ENCODE data around the gene SLC44A4.

The SLC44A4 gene

GRCh38 chr6:31836047-31836473 lies 42.7 kb downstream of the SLC44A4 start:
- peak overlapping the region; percentile 99 for H3K9ac ChIP-seq (ENCODE audit: low read length)
- H3K27ac ChIP-seq (ENCODE audit: low read length), result peak overlapping the region; percentile 88
- no peak for TF ChIP-seq EZH2phosphoT487 (IDR thresholded peaks at IDR 0.05; ENCODE audit: low read depth)
- TF ChIP-seq CTCF (IDR thresholded peaks at IDR 0.05; ENCODE audit: low read depth, low read length), result no peak
- peaks cover 44% of the 10 kb centered on the region for H3K79me2 ChIP-seq (ENCODE audit: low read length)
- H3K9me3 ChIP-seq (ENCODE audit: insufficient read depth, low read length), result no peaks in the 10 kb centered on the region
- peaks cover 48% of the 10 kb centered on the region for H3K36me3 ChIP-seq (replicated peaks; ENCODE audit: low read depth, low read length)
- H2AFZ ChIP-seq (ENCODE audit: low read depth, low read length), result no peak overlapping the region
- peak overlapping the region; percentile 97 for H3K4me2 ChIP-seq (ENCODE audit: low read length)
- H4K20me1 ChIP-seq (ENCODE audit: insufficient read depth, low read length), result peaks cover 12% of the 10 kb centered on the region
- H3K4me1 ChIP-seq (ENCODE audit: low read length), result peaks cover 29% of the 10 kb centered on the region
- H3K4me3 ChIP-seq (ENCODE audit: low read length), result peak overlapping the region; percentile 98
- no peaks in the 10 kb centered on the region for H3K27me3 ChIP-seq (ENCODE audit: low read depth, low read length)

DNA sequence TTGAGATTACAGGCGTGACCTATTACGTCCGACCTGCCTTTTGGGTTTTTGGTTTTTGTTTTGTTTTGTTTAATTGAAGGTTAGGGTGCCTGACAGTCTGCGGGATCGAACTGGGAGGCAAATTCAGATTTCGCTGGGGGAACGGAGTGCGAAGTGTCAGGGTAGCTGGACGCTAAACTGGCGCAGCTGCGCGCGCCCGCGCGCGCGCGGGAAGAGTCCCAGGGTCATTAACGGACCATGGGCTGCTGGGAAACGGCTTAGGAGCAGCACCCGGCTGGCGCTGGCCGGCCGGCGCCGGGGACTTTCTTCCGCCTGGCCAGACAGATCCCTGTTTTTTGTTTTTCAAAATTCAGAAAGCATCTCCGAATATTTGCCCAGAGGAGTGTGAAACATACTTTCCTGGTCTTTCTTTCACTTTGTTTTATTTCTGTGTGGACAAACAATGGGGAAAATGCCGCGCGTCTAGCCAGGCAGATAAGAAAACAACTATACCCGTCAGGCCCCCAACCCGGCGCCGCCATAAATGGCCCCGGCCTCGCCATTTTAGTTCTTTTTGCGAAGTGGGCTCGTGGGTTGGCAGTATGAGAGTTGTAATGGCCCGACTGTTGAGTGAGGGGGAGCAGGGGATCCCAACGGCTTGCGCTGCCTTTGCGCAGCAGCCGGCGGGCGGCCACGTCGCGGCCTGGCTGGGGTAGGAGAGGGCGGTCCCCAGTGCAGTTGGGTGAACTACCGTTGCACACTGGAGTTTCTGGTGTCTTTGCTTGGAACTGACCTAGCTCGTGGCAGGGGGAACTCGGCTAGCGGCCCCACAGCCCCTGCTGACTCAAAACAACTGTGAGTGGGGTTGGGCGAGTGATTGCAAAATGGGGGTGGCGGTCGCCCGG lies 44.2 kb downstream of the SLC44A4 start:
- H3K9me3 ChIP-seq (ENCODE audit: insufficient read depth, low read length), result no peaks in the 10 kb centered on the region
- H3K27me3 ChIP-seq (ENCODE audit: low read depth, low read length), result no peaks in the 10 kb centered on the region
- no peak for TF ChIP-seq EZH2phosphoT487 (IDR thresholded peaks at IDR 0.05; ENCODE audit: low read depth)
- no peak for TF ChIP-seq CTCF (IDR thresholded peaks at IDR 0.05; ENCODE audit: low read depth, low read length)
- H3K4me1 ChIP-seq (ENCODE audit: low read length), result peaks cover 33% of the 10 kb centered on the region
- peaks cover 44% of the 10 kb centered on the region for H3K79me2 ChIP-seq (ENCODE audit: low read length)
- peaks cover 12% of the 10 kb centered on the region for H4K20me1 ChIP-seq (ENCODE audit: insufficient read depth, low read length)
- H3K27ac ChIP-seq (ENCODE audit: low read length), result peak overlapping the region; percentile 88
- H3K9ac ChIP-seq (ENCODE audit: low read length), result peak overlapping the region; percentile 99
- H3K36me3 ChIP-seq (replicated peaks; ENCODE audit: low read depth, low read length), result peaks cover 36% of the 10 kb centered on the region
- peak overlapping the region; percentile 14; the same call in 1 of the 2 replicates for H2AFZ ChIP-seq (ENCODE audit: low read depth, low read length)
- peak overlapping the region; percentile 97 for H3K4me2 ChIP-seq (ENCODE audit: low read length)
- peak overlapping the region; percentile 98 for H3K4me3 ChIP-seq (ENCODE audit: low read length)

GRCh38 chr6:31831350-31832215 lies 47.2 kb downstream of the SLC44A4 start:
- Histone ChIP-seq H3K4me3 (ENCODE audit: low read length) (no peak overlapping the region), H3K36me3 (replicated peaks; ENCODE audit: low read depth, low read length) (peaks cover 12% of the 10 kb centered on the region), H3K4me1 (ENCODE audit: low read length) (peaks cover 23% of the 10 kb centered on the region), H3K79me2 (ENCODE audit: low read length) (peaks cover 25% of the 10 kb centered on the region), H2AFZ (ENCODE audit: low read depth, low read length) (no peak overlapping the region), H4K20me1 (ENCODE audit: insufficient read depth, low read length) (no peaks in the 10 kb centered on the region; the same call in 1 of the 2 replicates), H3K9ac (ENCODE audit: low read length) (no peak overlapping the region), H3K27me3 (ENCODE audit: low read depth, low read length) (no peaks in the 10 kb centered on the region), H3K27ac (ENCODE audit: low read length) (no peak overlapping the region), H3K4me2 (ENCODE audit: low read length) (peak overlapping the region; percentile 94; the same call in 1 of the 2 replicates), H3K9me3 (ENCODE audit: insufficient read depth, low read length) (no peaks in the 10 kb centered on the region)
- TF ChIP-seq CTCF (IDR thresholded peaks at IDR 0.05; ENCODE audit: low read depth, low read length) (no peak), EZH2phosphoT487 (IDR thresholded peaks at IDR 0.05; ENCODE audit: low read depth) (no peak)

Data from OCI-LY3 (cell line).